Glomerular visceral epithelial cell (primary cell): ENCODE results near the gene RAB1B.
A peak's percentile ranks its signal among the peaks of the same experiment; 100 is the strongest.
"Not testable (repeated sequence)": the region's sequence is repeated elsewhere in the genome, so short reads cannot be mapped to it uniquely, and the experiment has no call there.

Experiments used
- DNase-seq: peaks from one replicate; pipeline ENCODE4 v3.0.0-alpha.2; 2016; ENCODE audit errors: extremely low spot score

Gene RAB1B

DNA sequence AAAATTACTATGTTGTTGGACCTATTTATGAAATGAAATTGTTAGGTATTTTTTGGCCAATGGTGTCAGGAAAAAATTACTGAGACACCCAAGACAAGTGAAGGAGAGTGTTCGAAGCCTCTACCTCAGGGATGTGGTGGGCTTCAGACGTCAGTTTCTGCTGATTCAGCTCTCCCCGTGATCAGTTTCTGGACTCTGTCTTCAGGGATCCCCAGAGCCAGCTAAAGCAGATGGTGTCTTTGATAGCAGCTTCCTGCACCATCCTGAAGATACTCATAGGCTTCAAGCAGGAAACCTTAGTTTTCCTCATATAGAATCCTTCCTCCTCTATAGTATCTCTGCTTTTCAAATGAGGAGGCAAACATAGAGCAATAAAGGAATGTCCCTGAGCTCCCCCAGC lies 41.0 kb downstream of the RAB1B start:
- no peak for DNase-seq

DNA sequence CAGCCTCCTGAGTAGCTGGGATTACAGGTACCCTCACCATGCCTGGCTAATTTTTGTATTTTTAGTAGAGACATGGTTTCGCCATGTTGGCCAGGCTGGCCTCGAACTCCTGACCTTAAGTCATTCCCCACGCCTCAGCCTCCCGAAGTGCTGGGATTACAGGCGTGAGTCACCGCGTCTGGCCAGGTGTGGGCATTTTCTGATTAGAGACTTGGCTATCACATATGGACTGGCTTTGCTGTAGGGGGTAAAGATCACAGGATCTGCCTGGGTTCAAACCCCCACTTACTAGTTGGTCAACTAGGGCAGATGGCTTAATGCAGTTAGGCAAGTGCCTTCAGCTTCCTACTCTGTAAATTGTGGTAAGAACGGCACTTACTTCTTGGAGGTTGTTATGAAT lies 41.9 kb downstream of the RAB1B start:
- DNase-seq = no peak

- DNase-seq = not testable (repeated sequence)
Observed at GRCh38 chr11:66310803-66311440, 42.5 kb downstream of the RAB1B start.

DNA sequence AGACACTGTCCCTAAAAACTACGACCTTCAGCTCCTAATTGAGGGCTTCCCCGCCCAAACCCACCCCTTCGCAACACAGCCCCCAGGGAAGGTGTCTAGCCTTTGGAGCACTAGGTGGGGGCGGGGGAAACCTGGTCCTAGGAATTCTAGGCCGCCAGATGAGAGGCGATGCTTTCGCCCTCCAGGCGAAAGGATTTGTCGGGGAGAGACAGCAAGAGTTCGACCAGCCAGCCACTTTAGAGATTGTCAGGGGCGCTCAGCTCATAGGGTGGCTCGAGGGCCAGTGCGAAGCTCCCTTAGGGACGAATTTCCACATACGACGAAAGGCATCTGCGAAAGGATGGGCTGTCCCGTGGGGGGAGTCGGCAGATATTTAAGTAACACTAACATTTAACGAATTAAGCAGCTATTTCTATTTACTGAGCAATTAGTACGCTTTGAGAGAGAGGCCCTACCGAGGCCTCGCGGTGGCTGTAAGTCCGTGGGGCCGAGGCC lies 43.1 kb downstream of the RAB1B start:
- no peak for DNase-seq

DNA sequence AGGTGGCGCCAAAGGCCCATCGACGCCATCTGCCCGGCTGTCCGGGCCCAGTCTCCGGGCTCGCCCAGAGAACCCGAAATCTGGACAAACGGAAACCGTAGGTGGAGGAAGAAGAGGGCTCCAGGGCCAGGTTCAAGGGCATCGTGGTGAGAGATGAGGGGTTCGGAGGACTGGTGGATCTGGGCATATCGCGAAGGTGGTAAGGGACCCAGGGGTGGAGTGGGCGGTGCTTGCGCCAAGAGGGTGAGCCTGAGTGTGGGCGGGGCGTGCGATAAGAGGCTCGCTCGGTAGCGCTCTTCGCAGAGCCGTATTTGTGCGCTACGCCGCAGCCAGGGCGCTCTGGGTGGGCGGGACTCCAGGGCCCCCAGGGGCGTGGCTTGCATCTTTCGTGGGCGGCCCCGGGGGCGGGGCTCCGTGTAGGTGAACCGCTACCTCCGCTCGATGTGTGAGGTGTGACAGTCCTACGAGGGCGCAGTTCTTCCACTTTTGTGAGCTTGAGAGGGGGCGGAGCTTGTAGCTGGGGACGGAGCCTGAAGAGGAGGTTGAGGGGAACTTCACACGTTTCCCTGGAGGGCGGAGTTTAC lies 43.6 kb downstream of the RAB1B start:
- peak; percentile 91 for DNase-seq

- peak; percentile 98 for DNase-seq
Observed at GRCh38 chr11:66312549-66313320, 44.3 kb downstream of the RAB1B start.

- no peak for DNase-seq
Observed at GRCh38 chr11:66313321-66314185, 45.1 kb downstream of the RAB1B start.

- DNase-seq = no peak
Observed at GRCh38 chr11:66314186-66314501, 45.7 kb downstream of the RAB1B start.

DNA sequence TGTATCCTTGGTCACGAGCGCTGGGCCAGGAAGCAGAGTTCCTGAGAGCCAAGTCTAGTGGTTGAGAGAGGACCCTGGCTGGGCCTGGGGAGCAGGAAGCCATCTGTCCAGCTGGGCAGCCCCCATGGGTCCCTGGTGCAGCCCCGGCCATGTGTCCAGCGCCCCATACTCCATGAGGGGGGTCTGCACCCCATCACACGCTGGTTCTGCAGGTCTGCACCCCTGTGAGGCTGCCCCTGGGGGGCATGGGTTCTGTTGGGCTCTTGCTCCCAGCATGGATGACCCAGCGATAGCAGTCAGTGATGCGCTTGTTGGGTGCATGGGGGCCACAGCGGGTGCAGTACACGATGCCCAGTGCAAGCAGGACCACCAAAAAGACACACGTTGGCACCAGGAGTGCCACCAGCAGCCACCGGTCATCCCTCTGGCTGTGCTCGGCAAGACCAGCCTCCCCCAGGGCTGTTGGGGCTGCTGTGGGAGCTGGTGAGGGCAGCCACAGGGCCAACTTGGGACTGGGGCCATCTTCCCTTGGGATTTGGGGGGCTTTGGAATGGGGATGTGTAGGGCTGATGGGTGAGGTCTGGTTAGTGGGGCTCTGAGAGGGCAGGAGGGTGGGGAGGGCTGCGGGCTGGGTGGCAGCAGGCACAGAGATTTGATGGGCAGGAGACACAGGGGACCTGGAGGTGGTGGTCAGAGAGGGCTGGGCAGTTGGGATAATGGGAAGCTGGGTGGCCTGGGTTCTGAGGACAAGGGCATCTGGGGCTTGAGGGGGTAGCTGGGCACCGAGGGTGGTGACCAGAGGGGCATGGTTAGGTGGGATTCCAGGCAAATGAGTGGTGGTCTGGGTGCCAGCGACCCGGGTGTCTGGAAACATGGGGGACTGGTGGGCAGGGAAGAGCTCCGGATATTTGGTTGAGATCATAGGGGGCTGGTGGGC lies 46.4 kb downstream of the RAB1B start:
- no peak for DNase-seq

DNA sequence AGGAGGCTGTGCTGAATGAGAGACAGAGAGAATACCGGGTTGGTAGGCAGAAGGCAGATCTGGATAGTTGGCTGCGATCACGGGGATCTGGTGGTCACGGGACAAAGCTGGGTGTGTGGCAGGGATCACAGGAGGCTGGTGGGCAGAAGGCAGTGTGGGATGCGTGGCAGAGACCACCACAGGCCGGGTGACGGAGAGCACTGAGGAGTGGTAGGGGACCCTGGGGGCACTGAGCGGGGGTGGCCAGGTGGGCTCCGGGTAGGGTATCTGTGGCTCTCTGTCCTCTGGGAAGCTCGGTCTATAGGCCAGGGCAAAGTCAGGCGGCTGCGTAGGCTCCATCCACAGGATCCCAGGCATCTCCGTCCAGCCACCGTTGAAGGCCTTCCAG lies 47.1 kb downstream of the RAB1B start:
- DNase-seq = no peak

DNA sequence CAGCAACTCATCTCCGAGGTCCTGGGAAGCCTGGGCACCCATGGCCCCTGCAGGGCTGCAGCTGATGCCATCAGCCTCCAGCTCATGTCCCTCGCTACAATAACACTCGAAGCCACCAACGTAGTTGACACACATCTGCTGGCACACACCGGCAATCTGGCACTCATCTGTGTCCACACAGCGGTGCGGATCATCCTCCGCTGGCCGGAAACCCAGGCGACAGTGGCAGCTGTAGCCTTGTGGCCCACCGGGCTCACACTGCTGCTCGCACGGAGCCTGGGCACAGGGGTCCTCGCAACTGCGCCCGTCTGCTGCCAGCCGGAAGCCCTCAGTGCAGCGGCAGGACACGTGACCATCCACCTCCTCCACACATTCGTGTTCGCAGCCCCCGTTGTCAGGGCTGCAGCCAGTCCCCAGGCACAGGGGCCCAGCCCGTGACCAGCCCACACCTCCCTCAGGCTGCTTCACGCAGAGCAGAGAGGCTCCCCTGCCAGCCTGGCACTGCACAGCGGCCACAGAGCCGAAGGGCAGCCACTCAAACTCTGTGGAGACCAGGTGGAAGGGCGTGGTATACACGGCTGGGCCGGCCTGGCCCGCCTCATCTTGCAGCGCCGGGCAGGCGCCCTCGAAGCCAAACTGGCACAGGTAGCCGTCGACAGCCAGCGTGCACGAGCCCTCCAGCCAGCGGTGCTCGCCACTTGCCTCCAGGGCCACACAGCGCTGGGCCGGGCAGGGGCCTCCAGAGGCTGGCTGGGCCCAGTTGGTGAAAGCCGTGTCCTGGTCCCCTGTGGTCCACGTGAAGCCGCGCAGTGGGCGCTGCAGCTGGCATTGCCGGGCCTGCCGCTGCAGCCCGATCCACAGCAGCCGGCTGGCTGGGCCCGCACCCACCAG lies 47.7 kb downstream of the RAB1B start:
- DNase-seq = no peak

DNA sequence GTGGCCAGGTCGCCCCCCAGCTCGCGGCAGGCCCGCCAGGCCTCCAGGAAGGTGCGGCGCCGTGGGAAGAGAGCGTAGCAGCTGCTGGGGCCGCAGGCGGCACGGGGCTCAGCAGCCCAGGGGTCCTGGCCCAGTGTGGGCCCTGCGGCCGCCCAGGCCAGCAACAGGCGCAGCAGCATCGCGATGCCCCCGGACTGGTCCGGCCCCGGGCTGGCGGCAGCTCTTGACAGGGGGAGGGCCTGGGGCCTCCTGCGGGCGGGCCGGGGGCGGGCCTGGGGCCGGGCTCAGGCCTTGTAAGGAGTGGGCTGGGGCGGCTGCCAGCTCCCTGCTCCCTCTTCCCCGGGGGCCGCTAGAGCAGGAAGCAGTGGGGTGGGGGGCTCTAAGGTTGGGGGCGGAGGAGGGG lies 48.4 kb downstream of the RAB1B start, which contains the start of gene CD248:
CD248 (minus strand) TSS at position 196 of the 403 bp plus-strand sequence; CDS start at position 179, 17 bp downstream.
- DNase-seq = no peak

DNA sequence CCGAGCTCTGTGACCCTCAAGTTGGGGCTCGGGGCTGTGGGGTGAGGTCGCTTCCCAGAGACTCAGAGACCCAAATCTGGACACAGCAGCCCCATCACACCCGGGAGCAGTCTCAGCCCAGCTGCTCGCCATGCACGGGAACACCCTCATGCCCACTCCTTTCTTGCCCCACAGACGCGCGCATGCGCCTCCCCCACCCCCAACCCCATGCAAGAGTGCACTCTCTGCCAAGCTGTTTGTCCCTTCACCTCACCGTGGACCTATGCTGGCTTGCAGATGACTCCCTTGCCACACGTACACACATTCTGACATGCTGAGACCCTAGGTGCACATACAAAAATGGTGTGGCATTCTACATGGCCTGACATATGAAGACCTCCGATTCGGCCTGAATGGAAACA lies 48.9 kb downstream of the RAB1B start:
- DNase-seq = no peak

DNA sequence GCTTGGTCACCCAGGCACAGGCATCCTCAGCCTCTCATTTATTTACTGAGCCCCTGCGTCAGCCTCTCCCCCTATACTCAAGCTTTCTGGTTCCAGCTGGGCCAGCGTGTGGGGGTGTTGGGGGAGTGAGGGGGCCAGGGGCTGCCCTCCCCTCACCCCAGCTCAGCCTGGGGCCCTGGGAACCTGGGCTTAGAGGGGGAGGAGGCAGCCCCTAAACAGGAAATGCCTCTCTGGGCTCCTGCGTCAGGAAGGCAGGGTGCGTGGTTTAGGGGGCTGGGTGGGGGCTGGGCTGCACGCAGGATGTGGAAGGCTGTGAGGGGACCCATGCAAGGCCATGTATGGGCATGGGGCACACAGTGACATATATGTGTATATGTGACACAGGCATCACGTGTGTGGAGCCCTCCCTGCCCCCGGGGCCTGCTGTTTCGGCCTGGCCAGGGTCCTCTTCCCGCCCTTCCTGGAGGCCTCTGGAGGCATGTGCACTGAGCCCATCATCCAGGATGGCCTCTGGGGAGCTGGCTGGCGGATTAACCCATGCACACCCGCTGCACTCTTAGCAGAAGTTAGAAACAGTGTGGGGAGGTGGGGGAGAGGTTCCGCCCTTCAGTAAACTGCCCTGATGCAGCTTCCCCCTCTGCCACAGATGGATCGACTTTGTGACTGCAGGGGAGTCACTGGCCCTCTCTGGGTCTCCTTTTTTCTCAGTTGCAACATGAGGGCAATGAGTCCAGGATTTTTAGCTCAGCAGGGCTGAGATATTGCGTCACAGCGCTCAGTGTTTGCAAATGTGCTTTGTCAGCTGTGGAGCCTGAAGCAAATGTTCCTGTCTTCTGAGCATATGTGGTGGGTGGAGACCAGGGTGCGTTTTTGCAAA lies 49.5 kb downstream of the RAB1B start:
- no peak for DNase-seq

DNA sequence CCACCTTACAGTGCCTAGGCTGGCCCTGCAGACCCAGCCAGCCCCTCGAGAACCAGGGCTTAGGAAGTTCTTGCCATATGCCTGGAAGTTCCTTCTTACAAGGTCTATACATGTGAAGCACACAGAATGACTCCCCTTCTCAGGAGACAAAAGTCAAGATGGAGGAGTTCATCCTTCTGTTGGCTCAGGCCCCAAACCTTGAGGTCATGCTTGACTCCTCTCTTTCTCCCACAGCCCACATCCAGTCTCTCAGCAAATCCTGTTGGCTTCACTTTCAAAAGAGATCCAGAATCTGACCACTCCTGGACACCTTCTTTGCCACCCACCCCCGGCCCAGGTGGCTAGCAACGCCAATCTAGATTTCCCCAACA lies 50.1 kb downstream of the RAB1B start:
- no peak for DNase-seq

DNA sequence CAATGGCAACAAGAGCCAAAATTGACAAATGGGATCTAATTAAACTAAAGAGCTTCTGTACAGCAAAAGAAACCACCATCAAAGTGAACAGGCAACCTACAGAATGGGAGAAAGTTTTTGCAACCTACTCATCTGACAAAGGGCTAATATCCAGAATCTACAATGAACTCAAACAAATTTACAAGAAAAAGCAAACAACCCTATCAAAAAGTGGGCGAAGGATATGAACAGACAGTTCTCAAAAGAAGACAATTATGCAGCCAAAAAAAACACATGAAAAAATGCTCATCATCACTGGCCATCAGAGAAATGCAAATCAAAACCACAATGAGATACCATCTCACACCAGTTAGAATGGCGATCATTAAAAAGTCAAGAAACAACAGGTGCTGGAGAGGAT lies 51.9 kb downstream of the RAB1B start:
- not testable (repeated sequence) for DNase-seq

- not testable (repeated sequence) for DNase-seq
Observed at GRCh38 chr11:66320748-66321147, 52.3 kb downstream of the RAB1B start.

GRCh38 chr11:66321606-66322005 lies 53.2 kb downstream of the RAB1B start:
- no peak for DNase-seq
